ENCODE results near the gene POLD2. TPM values are rescaled to one million over a fixed set of nuclear protein-coding genes. Genes with fewer than 3 reads are reported as not detected.

Gene POLD2
- total and polyA plus RNA-seq, 7 donors = 57.3 to 127 (median 87.1) TPM

DNA sequence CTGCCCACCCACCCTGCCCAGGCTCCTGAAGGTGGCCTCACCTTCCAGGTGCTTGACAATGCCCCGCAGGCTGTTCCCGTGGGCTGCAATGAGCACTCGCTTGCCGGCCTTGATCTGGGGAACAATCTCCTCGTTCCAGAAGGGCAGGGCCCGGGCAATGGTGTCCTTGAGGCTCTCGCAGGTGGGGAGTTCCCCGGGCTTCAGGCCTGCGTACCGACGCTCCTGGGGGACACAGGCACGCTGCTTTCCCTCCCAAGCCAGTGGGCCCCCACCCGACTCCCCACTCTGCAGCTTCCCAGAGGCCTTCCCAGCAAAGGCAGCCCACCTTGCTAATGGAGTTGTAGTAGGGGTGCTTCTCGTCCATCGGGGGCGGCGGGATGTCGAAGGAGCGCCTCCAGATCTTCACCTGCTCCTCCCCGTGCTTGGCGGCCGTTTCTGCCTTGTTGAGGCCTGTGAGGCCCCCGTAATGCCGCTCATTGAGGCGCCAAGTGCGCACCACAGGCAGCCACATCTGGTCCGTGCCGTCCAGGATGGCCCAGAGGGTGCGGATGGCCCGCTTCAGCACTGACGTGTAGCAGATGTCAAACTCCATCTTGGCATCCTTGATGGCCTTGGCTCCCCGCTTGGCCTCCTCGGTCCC lies 58.4 kb downstream of the POLD2 start:
- H3K36me3 ChIP-seq (ENCODE audit: insufficient read depth in 1 of 2, low read depth in 1 of 2) = peaks cover under 1 to 23% of the 10 kb centered on the region in 2 donors
- H3K27me3 ChIP-seq (ENCODE audit: insufficient read depth in 3 of 3, low read length in 2 of 3) = no peaks in the 10 kb centered on the region
- H3K4me3 ChIP-seq = peak overlapping the region; percentile 67
- TF ChIP-seq, protein P1, sequence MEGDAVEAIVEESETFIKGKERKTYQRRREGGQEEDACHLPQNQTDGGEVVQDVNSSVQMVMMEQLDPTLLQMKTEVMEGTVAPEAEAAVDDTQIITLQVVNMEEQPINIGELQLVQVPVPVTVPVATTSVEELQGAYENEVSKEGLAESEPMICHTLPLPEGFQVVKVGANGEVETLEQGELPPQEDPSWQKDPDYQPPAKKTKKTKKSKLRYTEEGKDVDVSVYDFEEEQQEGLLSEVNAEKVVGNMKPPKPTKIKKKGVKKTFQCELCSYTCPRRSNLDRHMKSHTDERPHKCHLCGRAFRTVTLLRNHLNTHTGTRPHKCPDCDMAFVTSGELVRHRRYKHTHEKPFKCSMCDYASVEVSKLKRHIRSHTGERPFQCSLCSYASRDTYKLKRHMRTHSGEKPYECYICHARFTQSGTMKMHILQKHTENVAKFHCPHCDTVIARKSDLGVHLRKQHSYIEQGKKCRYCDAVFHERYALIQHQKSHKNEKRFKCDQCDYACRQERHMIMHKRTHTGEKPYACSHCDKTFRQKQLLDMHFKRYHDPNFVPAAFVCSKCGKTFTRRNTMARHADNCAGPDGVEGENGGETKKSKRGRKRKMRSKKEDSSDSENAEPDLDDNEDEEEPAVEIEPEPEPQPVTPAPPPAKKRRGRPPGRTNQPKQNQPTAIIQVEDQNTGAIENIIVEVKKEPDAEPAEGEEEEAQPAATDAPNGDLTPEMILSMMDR (IDR thresholded peaks at IDR 0.05) = no peak
- intact Hi-C loops (cut with DNase I) = no loop called here
- peak overlapping the region; percentile 85 for H3K27ac ChIP-seq
- ATAC-seq = peak; percentile 31 to 47 (median 34)
- H3K9me3 ChIP-seq = no peaks in the 10 kb centered on the region
- H3K4me1 ChIP-seq = peaks cover 69% of the 10 kb centered on the region
- 5 to 16% (median 6%) methylated on average over 30 to 33 of the region's 33 CpGs for WGBS, 3 donors
- peak; percentile 33 to 58 for DNase-seq

Other genes with a start within 250 kb of the POLD2 start
- 10 to 100 TPM; 41.3 to 54.4 (median 44.8) TPM for gene URGCP, start 217.0 kb downstream of the POLD2 start, total RNA-seq
- gene URGCP, start 217.0 kb downstream of the POLD2 start, polyA plus RNA-seq = 10 to 100 TPM; 19.2 to 31.8 (median 22.4) TPM
- gene UBE2D4, start 197.1 kb downstream of the POLD2 start, total RNA-seq = 10 to 100 TPM; 54.2 to 78.8 (median 69.1) TPM
- 100 to 1,000 TPM in 1 of 3 donors, 10 to 100 TPM in 2; 50.2 to 118 (median 61.1) TPM for gene UBE2D4, start 197.1 kb downstream of the POLD2 start, polyA plus RNA-seq
- gene SPDYE1, start 125.7 kb downstream of the POLD2 start, total RNA-seq = not detected
- not detected for gene SPDYE1, start 125.7 kb downstream of the POLD2 start, polyA plus RNA-seq
- 10 to 100 TPM; 33.4 to 45.1 (median 38.7) TPM for gene DBNL, start 78.8 kb downstream of the POLD2 start, total RNA-seq
- 10 to 100 TPM; 35.5 to 66.7 (median 53.0) TPM for gene DBNL, start 78.8 kb downstream of the POLD2 start, polyA plus RNA-seq
- gene PGAM2, start 58.0 kb downstream of the POLD2 start, total RNA-seq = 100 to 1,000 TPM; 214 to 449 (median 298) TPM
- gene PGAM2, start 58.0 kb downstream of the POLD2 start, polyA plus RNA-seq = 1,000 to 10,000 TPM in 1 of 3 donors, 100 to 1,000 TPM in 2; 285 to 1,581 (median 569) TPM
- 10 to 100 TPM in 3 of 4 donors, 1 to 10 TPM in 1; 7.7 to 13.1 (median 10.4) TPM for gene POLM, start 41.0 kb downstream of the POLD2 start, total RNA-seq
- gene POLM, start 41.0 kb downstream of the POLD2 start, polyA plus RNA-seq = 1 to 10 TPM; 7.1 to 9.6 (median 7.1) TPM
- gene AEBP1, start 19.2 kb downstream of the POLD2 start, total RNA-seq = 10 to 100 TPM in 3 of 4 donors, 1 to 10 TPM in 1; 6.9 to 22.0 (median 14.6) TPM
- gene AEBP1, start 19.2 kb downstream of the POLD2 start, polyA plus RNA-seq = 1 to 10 TPM; 2.8 to 7.8 (median 5.9) TPM
- gene MYL7, start 17.8 kb upstream of the POLD2 start, total RNA-seq = 1 to 10 TPM in 2 of 4 donors, not detected in 2; 1.7 TPM
- under 1 TPM in 2 of 3 donors, not detected in 1; 0.15 to 0.23 TPM for gene MYL7, start 17.8 kb upstream of the POLD2 start, polyA plus RNA-seq
- gene GCK, start 65.9 kb upstream of the POLD2 start, total RNA-seq = not detected
- under 1 TPM; 0.07 to 0.11 (median 0.08) TPM for gene GCK, start 65.9 kb upstream of the POLD2 start, polyA plus RNA-seq
- 10 to 100 TPM; 49.7 to 69.4 (median 63.7) TPM for gene YKT6, start 77.4 kb upstream of the POLD2 start, total RNA-seq
- 100 to 1,000 TPM in 2 of 3 donors, 10 to 100 TPM in 1; 47.7 to 153 (median 148) TPM for gene YKT6, start 77.4 kb upstream of the POLD2 start, polyA plus RNA-seq
- 10 to 100 TPM; 50.0 to 81.4 (median 67.2) TPM for gene CAMK2B, start 202.0 kb upstream of the POLD2 start, total RNA-seq
- gene CAMK2B, start 202.0 kb upstream of the POLD2 start, polyA plus RNA-seq = 10 to 100 TPM; 14.5 to 24.3 (median 19.9) TPM

All from psoas muscle (tissue), 8 donors.